ENCODE data around the gene DPPA4.
"Not testable (repeated sequence)": the region's sequence is repeated elsewhere in the genome, so short reads cannot be mapped to it uniquely, and the experiment has no call there.

Gene DPPA4, protein sequence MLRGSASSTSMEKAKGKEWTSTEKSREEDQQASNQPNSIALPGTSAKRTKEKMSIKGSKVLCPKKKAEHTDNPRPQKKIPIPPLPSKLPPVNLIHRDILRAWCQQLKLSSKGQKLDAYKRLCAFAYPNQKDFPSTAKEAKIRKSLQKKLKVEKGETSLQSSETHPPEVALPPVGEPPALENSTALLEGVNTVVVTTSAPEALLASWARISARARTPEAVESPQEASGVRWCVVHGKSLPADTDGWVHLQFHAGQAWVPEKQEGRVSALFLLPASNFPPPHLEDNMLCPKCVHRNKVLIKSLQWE

DNA sequence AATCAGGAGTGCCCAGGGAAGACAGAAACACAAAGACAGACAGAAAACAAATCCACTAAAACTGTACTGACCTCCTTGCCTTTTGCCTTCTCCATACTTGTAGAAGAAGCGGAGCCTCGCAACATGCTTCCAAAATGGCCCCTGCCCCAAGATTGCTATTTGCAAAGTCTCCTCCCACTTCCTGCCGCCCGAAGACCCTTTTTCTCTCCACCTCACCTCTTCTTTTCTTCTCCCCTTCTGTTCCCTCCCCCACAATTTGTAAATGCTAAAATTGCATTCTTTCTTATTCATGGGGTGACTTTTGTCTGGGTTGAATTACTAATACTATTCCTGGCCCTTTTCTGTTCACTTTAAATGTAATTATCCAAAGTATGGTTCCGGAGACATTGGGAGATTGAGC is at the start of gene DPPA4:
DPPA4 (minus strand) TSS at position 154 of the 400 bp plus-strand sequence; CDS start at position 125, 29 bp downstream.
- no peak for DNase-seq

DNA sequence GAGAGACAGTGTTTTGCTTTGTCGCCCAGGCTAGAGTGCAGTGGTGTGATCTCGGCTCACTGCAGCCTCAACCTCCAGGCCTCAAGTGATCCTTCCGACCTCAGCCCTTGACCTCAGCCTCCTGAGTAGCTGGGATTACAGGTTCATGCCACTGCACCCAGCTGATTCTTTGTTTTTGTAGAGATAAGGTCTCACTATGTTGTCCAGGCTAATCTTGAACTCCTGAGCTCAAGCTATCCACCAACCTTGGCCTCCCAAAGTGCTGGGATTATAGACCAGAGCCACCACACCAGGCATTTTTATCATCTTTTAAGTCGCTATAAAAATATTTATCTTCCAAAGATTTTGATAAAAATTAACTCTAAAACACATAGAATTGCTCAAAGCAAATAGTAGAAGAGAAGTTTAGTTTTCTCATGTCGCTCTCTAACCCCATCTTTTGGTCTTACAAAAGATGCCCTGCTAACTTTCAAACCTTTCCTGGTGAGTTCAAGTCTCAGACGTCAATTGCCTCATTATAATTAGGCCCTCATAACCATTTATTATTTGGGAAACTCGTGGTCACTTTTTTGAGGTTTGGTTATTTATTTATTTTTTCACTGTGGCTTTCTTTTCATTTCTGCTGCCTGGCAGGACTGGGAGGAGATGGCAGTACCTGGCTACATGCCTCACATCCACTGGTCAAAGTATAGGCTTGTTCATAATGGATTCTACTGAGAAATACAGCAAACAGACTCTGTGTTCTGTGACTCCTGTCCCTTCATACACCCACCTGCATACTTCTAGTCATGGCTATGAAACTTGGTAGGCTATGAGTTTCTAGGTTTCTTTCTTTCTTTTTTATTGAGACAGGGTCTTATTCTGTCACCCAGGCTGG is 48.3 kb upstream of the DPPA4 start:
- no peak for DNase-seq

DNA sequence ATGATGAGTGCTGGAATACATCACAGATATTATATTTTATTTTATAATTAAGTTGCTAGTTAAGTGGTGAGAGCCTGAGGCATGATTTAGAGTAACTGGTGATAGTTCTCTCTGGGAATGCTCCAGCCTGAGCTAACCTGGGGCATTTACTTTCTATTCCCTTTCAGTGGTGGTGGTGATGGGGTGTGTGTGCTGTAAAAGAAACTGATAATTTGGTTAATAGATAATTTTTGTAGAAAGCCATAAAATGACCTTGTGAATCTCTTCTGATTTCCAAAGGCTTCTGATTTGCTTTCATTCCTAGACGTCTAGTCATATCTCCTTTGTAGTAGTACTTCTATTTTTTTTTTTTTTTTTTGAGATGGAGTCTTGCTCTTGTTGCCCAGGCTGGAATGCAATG is 46.8 kb upstream of the DPPA4 start:
- no peak for DNase-seq

DNA sequence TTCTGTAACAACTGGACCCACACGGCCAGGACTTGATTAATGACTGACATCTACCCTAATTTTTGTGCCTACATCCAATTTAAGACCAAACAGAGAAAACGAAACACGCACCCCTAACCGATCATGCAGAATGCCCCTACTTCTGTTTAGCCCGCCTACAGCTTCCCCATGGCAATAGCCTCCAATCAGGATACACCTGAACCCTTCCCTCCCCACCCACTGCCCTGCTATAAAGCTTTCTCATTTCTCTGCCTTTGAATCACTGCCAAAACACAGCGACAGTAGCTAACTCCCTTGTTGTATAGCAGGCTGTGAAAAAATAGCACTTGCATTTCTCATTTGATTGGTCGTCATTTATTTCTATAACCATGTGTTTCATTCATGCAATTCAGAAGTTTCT is 45.2 kb upstream of the DPPA4 start:
- DNase-seq: no peak

DNA sequence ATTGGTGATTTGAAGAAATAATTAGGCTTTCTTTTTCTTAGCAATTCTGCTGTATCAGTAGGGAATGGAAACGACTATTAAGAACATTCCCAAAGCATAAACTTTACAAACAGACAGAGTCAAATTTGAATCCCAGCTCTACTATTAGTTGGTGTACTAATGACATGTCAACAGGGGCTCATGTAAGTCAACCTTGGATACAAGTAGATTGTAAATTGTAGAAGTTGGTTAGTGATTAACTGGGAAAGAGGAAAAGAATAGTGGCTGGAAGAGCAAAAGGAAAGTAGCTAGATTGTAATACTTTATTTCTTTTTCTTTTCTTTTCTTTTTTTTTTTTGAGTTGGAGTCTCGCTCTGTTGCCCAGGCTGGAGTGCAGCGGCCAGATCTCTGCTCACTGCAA is 38.6 kb upstream of the DPPA4 start:
- no peak for DNase-seq

DNA sequence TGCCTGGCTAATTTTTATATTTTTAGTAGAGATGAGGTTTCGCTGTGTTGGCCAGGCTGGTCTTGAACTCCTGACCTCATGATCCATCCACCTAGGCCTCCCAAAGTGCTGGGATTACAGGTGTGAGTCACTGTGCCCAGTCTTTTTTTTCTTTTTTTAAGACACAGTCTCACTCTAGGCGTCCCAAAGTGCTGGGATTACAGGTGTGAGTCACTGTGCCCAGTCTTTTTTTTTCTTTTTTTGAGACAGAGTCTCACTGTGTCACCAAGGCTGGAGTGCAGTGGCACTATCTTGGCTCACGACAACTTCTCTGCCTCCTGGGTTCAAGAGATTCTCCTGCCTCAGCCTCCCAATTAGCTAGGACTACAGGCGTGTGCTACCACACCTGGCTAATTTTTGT is 37.1 kb upstream of the DPPA4 start:
- DNase-seq: not testable (repeated sequence)

DNA sequence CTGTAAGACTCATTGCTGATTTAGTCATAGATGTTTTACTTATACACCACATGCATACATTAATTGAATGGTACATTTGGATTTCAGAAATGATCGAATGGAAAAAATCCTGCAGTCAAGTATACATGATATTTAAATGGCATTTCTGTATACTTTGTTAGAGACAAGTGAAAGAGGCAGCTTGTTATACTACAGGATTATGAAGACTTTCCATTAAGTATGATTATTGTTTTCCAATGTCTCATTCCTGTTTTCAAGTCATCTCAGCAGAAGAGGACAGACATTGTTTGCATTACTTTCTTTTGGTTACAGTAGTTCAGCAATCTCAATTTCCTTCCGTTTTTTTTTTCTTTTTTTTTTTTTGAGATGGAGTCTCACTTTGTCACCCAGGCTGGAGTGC is 36.6 kb upstream of the DPPA4 start:
- no peak for DNase-seq

DNA sequence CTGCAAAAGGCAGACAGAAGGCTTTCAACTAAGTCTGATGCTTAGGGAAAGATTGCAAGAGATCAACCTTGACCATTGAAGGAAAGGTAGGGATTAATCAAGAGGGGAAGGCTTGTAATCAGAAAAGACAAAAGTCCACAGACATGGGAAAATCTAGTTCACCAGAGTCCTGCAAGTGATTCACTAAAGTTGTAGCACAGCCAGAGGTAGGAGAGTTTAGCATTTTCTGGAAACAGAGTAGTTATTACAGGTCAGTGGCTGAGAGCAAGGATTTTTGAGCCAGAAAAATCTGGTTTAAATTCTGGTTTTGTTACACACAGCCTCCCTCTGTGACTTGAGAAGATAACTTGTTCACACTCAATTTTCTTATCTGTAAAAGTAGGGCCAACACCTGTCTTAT is 35.3 kb upstream of the DPPA4 start:
- no peak for DNase-seq

DNA sequence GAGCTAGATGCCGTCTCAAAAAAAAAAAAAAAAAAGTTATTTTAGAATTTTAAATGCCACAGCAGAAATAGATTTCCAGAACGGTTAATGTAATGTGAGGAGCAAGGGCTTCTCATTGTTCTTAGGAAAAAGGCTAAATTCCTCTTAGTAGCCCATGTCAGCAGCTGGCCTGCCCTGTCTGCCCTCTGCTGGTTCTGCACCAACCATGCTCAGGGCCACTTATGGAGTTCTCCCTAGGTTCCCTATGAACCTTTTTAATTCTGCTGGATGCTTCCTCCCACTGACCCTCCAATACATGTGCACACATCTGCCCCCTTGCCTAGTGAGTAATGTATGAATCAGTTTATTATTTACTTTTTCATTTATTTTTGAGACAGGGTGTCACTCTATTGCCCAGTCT is 32.2 kb upstream of the DPPA4 start:
- no peak for DNase-seq

DNA sequence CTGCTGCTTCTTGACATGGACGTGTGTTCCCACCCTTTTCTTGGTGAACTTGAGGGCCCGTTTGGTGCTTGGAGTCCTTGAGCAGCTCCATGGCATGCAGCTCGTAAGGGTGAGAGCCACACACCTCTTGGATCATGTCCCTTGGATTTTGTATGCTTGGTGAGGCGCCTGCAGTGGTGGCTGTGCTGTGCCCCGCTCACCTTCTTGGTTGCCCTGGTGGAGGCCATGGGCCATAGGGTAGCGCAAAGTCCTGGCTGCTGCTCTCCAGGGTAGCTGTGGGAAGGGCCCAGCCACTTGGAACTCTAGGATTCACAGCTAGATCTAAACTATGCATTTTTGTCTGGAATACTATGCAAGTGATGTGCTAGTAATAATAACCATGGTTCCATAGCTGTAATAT is 26.7 kb upstream of the DPPA4 start:
- no peak for DNase-seq

DNA sequence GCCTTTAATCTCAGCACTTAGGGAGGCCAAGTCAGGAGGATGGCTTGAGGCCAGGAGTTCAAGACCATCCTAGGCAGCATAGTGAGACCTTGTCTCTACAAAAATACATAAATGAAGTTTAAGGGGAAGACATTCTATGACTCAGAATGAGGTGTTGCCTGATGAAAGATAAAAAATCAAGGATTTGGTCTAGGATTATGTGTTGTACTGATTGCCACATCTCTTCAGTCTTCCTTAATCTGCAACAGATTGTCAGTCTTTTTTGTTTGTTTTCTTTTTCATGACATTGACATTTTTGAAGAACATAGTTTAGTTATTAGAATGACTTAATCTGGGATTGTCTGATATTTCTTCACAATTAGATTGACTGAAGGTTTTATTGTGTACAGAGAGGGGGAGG is 26.3 kb upstream of the DPPA4 start:
- DNase-seq: no peak

DNA sequence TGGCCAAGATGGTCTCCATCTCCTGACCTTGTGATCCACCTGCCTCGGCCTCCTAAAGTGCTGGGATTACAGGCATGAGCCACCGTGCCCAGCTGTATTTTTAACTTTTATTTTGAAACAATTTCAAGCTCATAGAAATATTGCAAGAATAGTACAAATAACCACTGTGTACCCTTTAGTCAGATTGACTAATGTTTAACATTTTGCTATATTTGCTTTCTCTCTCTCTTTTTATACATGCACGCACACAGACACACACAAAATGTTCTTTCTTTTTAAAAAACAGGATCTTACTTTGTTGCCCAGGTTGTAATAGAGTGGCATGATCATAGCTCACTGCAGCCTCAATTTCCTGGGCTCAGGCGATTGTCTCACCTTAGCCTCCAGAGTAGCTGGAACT is 25.5 kb upstream of the DPPA4 start:
- no peak for DNase-seq

DNA sequence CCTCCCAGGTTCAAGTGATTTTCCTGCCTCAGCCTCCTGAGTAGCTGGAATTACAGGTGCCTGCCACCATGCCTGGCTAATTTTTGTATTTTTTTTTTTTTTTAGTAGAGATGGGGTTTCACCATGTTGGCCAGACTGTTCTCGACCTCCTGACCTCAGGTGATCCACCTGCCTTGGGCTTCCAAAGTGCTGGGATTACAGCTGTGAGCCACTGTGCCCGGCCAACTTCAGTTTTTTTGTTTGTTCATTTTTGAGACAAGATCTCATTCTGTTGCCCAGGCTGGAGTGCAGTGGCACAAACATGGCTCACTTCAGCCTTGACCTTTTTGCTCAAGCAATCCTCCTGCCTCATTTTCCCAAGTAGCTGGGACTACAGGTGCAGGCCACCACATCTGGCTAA is 21.5 kb upstream of the DPPA4 start:
- not testable (repeated sequence) for DNase-seq

DNA sequence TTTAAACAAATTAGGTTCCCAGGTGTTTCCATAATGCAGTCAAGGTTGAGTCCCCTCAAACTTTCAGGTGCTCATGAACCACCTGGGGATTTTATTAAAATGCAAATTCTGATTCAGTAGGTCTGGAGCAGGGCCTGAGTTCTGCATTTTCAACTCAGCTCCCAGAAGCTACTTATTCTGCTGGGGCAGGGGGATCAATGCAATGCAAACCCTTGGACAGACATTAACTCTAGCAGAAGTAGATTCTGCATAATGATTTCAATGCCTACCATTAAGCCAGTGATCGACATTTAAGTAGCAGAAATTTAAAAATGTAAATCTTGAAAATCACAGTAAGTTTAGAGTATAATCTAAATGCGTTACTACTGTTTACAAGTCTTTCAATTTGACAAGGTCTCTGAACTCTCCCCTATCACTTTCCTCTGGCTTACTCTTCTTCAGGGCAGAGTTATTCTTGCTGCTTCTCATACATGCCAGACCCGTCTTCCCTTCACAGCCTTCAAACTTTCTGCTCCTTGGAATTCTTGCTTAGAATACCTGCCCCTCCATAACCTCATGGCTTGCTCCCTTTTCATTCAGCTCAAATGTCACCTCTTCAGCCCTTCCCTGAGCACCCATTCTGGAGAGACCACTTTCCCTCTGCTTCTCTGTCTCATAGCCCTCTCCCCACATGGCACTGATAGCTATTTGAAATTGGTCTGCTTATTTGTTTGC is 19.3 kb upstream of the DPPA4 start:
- no peak for DNase-seq

DNA sequence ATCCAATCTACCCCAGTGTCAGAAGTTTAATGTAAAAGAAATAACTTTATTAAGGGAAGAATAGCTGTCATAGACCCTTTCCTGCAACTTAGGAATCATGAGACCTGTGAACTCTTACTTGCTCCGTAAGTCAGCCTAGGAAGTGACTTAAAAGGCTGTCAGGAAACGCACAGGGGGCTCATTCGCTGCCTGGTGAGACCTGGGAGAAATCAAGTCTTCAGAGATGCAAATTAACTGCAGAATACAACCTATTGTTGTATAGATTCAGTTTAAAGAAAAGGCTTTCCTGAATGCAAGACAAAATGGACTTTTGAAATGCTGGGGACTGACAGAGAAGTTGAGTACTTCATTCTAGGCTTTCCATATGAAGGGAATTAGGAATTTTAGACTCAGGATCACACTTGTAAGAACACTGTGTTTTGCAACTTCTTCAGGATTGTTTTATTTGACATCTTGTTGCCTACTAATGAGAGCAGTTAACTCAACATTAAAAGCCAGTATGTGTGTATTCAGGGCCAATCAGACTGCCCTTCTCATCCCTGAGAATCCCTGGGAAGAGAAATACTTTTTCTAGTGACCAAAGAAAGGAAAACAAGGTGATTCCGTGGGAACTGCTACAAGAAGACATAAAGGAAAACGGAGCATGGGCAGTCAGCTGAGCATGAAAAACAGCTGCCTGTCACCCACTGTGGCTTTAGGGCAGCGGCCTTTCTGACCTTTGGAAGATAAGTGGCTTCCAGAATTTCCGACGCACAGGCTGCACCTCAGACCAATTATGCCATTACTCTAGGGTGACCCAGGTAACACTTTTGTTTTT is 18.5 kb upstream of the DPPA4 start:
- DNase-seq: no peak

DNA sequence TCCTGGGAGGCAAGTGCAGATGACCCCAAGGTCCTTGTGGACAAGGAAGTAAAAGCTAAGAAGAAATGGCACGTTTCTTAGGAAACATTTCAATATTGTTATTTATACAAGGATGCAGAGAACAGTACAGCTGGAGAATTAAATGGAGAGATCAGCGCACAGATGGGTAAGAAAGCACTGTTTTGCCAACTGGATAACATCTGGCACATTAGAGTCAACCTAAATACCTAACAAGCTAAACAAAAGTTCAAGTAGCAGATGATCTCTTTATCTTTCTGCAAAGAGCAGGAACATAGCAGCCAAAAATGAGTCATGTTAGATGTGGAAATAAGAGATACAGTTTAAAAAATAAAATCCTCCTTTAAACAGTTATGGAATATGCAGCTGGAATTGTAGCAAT is 15.7 kb upstream of the DPPA4 start:
- DNase-seq: no peak

DNA sequence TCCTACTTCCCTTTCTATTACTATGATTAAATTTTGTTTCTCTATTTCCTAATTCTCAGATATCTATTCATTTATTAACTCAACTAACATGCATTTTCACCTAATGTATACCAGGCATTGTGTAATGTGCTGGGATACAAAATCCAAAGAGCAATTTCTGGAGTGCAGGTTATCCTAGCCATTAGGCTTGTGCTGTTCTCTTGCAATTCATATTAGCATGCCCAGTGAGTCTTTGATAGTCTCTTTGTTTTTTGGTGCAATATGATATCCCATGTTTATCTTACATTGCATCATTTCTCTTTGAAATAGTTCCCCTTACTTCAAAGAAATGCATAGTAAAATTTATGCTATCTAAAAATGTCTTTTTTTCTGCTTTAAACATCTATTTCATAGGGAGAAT is 13.9 kb upstream of the DPPA4 start:
- DNase-seq: no peak

DNA sequence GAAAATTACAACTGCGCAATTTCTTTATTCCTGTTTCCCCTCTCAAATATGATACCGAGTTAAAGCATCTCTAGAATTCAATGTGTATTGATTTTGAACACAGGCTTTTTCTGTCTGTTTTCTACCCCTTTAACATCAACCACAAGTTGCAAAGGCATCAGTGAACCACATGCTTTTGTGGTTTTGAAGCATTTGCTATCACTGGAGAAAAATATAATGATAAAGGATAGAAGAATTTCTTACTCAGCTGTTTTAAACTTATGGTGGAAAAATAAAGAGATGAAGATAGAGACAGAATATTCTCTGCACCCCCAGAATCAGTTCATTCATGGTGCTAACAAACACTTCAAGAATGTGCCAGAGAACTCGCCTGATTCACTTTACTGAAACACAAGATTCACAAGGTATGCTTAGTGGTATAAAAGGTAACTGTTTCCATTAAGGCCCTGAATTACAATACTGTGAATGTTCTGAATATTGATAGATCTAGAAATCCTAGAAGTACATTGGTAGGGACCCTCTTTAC is 9.5 kb upstream of the DPPA4 start:
- DNase-seq: no peak

DNA sequence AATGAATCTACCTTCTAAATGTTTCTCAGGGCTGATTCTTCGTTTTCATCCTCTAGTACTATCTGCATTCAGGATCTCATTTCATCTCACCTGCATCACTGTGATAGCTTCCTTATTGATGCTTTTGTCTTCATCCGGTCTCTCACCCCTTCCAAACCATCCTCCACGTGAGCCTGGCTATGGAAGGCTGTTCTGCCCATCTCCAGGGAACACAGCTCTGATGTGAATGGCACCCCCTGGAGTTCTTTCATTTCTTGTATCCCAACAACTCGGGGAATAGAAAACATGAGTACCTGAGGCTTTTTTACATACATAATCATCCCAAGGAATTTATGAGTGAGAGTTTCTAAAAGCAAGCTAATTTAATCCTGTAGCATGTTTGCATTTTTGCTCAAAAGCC is 8.8 kb upstream of the DPPA4 start:
- no peak for DNase-seq

DNA sequence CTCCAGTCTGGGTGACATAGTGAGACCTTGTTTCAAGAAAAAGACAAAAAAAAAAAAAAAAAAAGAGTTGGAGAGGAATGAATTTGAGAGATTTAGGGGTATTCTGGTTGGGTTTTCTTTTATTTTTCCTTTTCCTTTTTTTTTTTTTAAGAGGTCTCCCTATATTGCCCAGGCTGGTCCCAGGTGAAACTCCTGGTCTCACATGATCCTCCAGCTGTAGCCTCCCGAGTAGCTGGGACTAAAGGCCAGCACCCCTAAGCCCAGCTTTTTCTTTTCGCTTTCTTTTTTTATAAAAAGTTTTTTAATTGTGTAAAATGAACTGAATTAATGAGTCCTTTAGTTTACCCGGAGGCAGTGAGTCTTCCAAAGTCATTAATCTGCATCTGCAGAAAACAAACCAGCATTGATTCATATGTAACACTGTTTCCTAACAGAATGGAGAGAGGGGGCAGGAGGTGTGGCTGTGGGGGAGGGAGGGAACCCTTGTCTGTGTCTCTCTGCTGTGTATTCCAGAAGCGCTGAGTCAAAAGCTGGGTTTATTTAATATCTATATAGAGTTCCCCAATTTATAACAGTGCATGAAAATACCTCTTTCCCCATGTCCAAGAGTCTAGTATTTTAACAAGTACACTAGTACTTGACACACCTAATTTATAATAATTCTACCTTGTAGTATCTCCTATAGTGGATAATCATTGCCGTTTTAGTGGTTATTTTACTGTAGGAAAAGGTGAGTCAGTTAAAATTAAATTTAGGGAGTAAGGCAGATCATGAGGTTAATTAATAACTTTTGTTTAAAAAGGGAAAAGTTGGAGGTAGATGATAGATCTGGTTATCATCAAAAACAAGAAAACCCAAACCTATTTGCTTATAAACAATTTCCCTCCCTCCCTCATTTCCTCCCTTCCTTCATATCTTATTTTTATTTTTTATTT is 2.6 kb upstream of the DPPA4 start:
- no peak for DNase-seq

DNA sequence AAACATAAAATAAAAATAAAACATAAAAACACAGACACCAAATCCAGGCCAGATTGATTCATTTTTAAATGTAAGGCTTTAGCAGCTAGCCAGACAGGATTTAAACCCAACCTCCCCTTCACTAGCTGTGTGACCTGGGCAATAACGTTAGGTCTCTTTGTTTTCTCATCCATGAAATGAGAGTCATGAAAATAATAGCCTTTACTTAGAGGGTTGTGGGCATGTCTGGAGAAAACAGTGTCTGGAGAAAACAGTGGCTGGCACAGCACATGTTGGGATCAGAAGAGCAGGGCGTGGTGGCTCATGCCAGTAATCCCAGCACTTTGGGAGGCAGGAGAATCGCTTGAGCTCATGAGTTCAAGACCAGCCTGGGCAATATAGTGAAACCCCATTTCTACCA is 1.9 kb upstream of the DPPA4 start:
- DNase-seq: no peak

DNA sequence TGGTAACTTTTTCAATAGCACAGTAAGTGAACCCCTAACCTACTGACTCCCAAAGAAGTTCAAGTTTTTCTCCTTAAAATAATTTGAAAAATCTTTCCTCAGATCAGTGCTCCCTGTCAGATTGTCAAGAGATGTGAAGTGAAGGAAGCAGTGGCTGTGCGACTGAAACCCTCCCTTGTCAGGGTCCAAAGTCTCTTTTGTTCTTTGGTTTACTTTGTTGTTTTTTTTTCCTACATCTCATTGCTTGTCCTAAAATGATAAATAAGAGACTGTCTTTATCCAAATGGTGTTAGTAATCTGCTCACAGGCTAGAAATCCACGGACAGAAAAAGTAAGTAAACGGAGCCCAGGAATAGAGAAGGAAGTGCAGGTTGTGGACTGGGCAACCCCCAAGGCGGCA is 976 bp upstream of the DPPA4 start:
- DNase-seq: no peak
